PFSK-1 (cell line): Measurements from ENCODE around the gene AUNIP.

Source experiments
- FOXP2 ChIP-seq: optimal IDR thresholded peaks from 2 replicates; pipeline ENCODE3; 2011; ENCODE audit warnings: borderline replicate concordance, control low read depth, inconsistent platforms; ENCODE audit not compliant: insufficient read depth; ENCODE audit errors: extremely low read length, extremely low read depth
- POLR2AphosphoS5 ChIP-seq: IDR thresholded peaks from 2 replicates; pipeline ENCODE4 v1.6.1; 2012; ENCODE audit warnings: low read depth, mild to moderate bottlenecking, control low read depth, low read length, moderate library complexity
- REST ChIP-seq, 2 experiments: IDR thresholded peaks; 2 replicates each; pipeline versions ENCODE4 v1.6.1 to v1.8.0; 2011 to 2012; ENCODE audit warnings: low read depth in 2 of 2, low read length in 2 of 2, control low read depth in 1 of 2, inconsistent platforms in 1 of 2, mild to moderate bottlenecking in 1 of 2, moderate library complexity in 1 of 2; ENCODE audit not compliant: insufficient read depth in 1 of 2

DNA sequence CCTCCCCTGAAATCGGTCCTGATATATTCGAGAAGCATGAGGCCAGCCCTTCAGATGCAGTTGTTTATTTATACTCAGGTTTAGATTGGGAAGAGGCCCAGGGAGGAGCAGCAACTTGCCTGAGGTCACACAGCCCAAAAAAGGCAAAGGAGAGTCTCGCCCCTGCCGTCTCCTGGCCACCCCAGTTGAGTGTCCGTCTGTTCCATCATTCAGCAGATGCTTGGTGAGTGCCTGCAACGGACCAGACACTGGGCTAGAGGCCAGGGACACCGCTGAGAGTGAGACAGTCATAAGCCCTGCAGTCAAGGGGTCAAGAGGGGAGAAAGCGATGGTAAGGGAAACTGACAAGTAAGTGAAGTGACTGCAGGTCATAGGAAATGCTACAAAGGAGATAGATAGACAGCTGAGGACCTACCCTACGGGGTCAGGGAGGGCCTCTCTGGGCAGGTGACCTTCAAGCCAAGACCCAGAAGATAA is 74.6 kb downstream of the AUNIP start:
- TF ChIP-seq POLR2AphosphoS5 (no peak), FOXP2 (no peak), REST (IDR thresholded peaks at IDR 0.05; ENCODE audit: insufficient read depth in 1 of 2, low read depth in 2 of 2, low read length in 2 of 2) (no peak)
